Stimulated activated CD4-positive, alpha-beta T cell treated with anti-CD3 and anti-CD28 coated beads, Interleukin-2, amount 100 ng/mL, for 48 hours (primary cell): ENCODE data around the gene HBB.
"Not testable (repeated sequence)": the region's sequence is repeated elsewhere in the genome, so short reads cannot be mapped to it uniquely, and the experiment has no call there.

Experiments used
- DNase-seq, 2 donors: peaks; one replicate each; pipeline ENCODE4 v3.0.0-alpha.2; 2020

HBB gene

GRCh38 chr11:5226732-5227310 lies at the start of gene HBB:
TSS of gene HBB (minus strand) at chr11:5227071. CDS start at chr11:5227021, 50 bp downstream.
- no peak for DNase-seq

GRCh38 chr11:5275369-5276110 lies 48.7 kb upstream of the HBB start:
- DNase-seq, result no peak

- no peak for DNase-seq
These were observed 47.5 kb upstream of the HBB start for GRCh38 chr11:5274395-5274794.

GRCh38 chr11:5272395-5273017 lies 45.6 kb upstream of the HBB start:
- DNase-seq, result no peak

GRCh38 chr11:5269715-5270147 lies 42.9 kb upstream of the HBB start, which contains the start of gene HBE1:
TSS of gene HBE1 (minus strand) at chr11:5269945. CDS start at chr11:5269890, 55 bp downstream.
- DNase-seq, result no peak

- DNase-seq, result no peak
These were observed 40.2 kb upstream of the HBB start for GRCh38 chr11:5267033-5267563.

- DNase-seq, result no peak
These were observed 39.7 kb upstream of the HBB start for GRCh38 chr11:5266609-5267008.

GRCh38 chr11:5265832-5266231 lies 39.0 kb upstream of the HBB start:
- DNase-seq, result no peak

GRCh38 chr11:5258543-5259262 lies 31.8 kb upstream of the HBB start:
- DNase-seq, result no peak

- no peak for DNase-seq
These were observed 30.4 kb upstream of the HBB start for GRCh38 chr11:5257296-5257695.

- DNase-seq, result not testable (repeated sequence)
These were observed 28.0 kb upstream of the HBB start, which contains the start of gene HBG2 for GRCh38 chr11:5254646-5255413. TSS of gene HBG2 (minus strand) at chr11:5254781. CDS start at chr11:5254728, 53 bp downstream.

- not testable (repeated sequence) for DNase-seq
These were observed 27.2 kb upstream of the HBB start for GRCh38 chr11:5254023-5254422.

- not testable (repeated sequence) for DNase-seq
These were observed 26.6 kb upstream of the HBB start for GRCh38 chr11:5253440-5253839.

- DNase-seq, result no peak
These were observed 26.0 kb upstream of the HBB start for GRCh38 chr11:5252919-5253265.

GRCh38 chr11:5252192-5252918 lies 25.5 kb upstream of the HBB start:
- no peak for DNase-seq

GRCh38 chr11:5251746-5252145 lies 24.9 kb upstream of the HBB start:
- DNase-seq, result no peak

GRCh38 chr11:5250543-5251204 lies 23.8 kb upstream of the HBB start:
- no peak for DNase-seq

- DNase-seq, result not testable (repeated sequence)
These were observed 23.0 kb upstream of the HBB start, which contains the start of gene HBG1 for GRCh38 chr11:5249807-5250396. TSS of gene HBG1 (minus strand) at chr11:5249857. CDS start at chr11:5249804, 53 bp downstream.

- DNase-seq, result not testable (repeated sequence)
These were observed 21.6 kb upstream of the HBB start for GRCh38 chr11:5248498-5248897.

GRCh38 chr11:5247472-5248192 lies 20.8 kb upstream of the HBB start:
- no peak for DNase-seq
